Tibial nerve (tissue), 3 donors: ENCODE data around the gene CTSV.
"Not testable (repeated sequence)": the region's sequence is repeated elsewhere in the genome, so short reads cannot be mapped to it uniquely, and the experiment has no call there.

Source experiments
- POLR2A ChIP-seq, 2 donors: fragments of 450-650 bp; IDR thresholded peaks; one replicate each; pipeline ENCODE4 v1.6.1; 2017; ENCODE audit warnings: antibody characterized with exemption in 2 of 2, mild to moderate bottlenecking in 2 of 2, moderate library complexity in 2 of 2
- TF ChIP-seq, protein P1 (sequence below), 5 experiments: fragments of 200-600 bp in 3 of 5; fragments of 450-650 bp in 2 of 5; sonication (generic) in 3 of 5; IDR thresholded peaks; one replicate each; pipeline ENCODE4 v1.5.1; 2016 to 2019; ENCODE audit warnings: antibody characterized with exemption in 5 of 5, mild to moderate bottlenecking in 3 of 5, moderate library complexity in 2 of 5

DNA sequence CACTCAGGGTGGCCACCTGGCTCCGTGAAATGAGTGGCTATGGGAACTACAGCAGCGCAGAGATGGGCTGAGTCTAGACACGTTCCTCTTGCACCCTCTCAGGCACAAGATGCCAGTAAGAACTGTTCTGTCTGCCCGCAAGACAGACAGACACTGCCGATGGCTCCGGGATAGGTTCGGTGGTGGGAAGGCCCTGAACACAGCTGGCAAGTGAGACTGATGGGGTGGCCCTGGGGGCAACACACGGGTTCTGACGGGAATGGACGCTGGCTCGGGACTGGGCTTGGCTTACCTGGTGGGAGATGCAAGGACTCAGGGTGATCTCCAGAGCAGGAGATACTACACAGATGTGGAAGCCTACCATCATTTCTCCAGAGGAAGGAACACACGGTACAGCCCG, 16.9 kb upstream of the CTSV start:
- not testable (repeated sequence) for TF ChIP-seq POLR2A (IDR thresholded peaks at IDR 0.05)
- TF ChIP-seq, protein P1, sequence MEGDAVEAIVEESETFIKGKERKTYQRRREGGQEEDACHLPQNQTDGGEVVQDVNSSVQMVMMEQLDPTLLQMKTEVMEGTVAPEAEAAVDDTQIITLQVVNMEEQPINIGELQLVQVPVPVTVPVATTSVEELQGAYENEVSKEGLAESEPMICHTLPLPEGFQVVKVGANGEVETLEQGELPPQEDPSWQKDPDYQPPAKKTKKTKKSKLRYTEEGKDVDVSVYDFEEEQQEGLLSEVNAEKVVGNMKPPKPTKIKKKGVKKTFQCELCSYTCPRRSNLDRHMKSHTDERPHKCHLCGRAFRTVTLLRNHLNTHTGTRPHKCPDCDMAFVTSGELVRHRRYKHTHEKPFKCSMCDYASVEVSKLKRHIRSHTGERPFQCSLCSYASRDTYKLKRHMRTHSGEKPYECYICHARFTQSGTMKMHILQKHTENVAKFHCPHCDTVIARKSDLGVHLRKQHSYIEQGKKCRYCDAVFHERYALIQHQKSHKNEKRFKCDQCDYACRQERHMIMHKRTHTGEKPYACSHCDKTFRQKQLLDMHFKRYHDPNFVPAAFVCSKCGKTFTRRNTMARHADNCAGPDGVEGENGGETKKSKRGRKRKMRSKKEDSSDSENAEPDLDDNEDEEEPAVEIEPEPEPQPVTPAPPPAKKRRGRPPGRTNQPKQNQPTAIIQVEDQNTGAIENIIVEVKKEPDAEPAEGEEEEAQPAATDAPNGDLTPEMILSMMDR (IDR thresholded peaks at IDR 0.05): not testable (repeated sequence)
